Subcutaneous adipose tissue (tissue), 4 donors: ENCODE measurements around the gene ZBTB44. TPM values are rescaled to one million over a fixed set of nuclear protein-coding genes. Genes with fewer than 3 reads are reported as not detected.

Source experiments
- total RNA-seq, 4 donors: library from RNA; depleted of rRNA; stranded (reverse); fragments of >200 nt; gene quantifications; one replicate each; pipeline ENCODE4 v1.1.0, GENCODE V29; 2016
- TF ChIP-seq, protein P1 (sequence below): fragments of 450-650 bp; IDR thresholded peaks from one replicate; pipeline ENCODE4 v1.5.1; 2016; ENCODE audit warnings: low read depth, mild to moderate bottlenecking, control low read depth, antibody characterized with exemption, moderate library complexity

The ZBTB44 gene
- total RNA-seq, 4 donors from 2014 or later = 64.3 to 87.6 (median 71.6) TPM

DNA sequence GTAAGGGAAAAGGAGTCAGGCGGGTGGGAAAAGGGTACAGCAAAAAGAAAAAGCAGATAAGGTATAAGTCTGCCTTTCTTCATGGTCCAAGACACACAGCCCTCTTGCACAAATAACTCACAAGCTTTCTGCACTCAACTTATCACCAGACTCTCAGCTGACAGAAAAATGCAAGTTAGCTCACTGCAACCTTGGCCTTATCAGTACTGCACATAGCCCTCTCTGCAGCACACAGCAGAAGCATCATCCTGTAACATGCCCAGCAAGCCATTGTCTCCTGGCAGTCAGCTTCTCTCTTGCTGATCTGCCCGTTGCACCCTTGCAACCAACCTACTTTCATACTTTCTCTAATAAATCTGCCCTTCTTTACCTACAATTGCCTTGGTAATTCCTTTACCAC lies 5.8 kb downstream of the ZBTB44 start:
- TF ChIP-seq, protein P1, sequence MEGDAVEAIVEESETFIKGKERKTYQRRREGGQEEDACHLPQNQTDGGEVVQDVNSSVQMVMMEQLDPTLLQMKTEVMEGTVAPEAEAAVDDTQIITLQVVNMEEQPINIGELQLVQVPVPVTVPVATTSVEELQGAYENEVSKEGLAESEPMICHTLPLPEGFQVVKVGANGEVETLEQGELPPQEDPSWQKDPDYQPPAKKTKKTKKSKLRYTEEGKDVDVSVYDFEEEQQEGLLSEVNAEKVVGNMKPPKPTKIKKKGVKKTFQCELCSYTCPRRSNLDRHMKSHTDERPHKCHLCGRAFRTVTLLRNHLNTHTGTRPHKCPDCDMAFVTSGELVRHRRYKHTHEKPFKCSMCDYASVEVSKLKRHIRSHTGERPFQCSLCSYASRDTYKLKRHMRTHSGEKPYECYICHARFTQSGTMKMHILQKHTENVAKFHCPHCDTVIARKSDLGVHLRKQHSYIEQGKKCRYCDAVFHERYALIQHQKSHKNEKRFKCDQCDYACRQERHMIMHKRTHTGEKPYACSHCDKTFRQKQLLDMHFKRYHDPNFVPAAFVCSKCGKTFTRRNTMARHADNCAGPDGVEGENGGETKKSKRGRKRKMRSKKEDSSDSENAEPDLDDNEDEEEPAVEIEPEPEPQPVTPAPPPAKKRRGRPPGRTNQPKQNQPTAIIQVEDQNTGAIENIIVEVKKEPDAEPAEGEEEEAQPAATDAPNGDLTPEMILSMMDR = no peak

DNA sequence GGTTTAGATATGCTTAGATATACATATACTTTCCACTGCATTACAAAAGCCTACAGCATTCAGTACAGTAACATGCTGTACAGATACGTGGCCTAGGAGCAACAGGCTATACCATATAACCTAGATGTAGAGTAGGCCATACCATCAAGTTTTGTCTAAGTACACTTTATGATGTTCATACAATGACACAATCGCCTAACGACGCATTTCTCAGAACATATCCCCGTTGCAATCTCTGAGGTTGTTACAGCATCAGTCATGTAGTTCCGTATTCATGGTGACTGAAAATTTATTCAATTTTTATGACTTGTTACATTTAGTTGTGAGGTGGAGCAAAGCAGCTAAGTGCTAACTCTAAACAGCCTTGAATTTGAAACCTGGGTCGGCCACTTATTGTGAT lies 6.7 kb downstream of the ZBTB44 start:
- TF ChIP-seq, protein P1 = no peak

DNA sequence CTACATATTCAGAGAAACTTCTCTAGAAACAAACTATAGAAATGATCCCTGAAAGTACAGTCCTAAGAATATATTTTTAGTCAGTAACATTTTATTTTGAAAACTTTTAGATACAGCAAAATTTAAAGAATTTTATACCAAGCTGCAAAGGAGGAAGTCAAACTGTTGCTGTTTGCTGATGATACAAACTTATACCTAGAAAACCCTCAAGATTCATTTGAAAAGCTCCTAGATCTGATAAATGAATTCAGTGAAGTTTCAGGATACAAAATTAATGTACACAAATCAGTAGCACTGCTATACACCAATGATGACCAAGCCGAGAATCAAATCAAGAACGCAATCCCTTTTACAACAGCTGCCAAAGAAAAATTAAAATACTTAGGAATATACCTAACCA lies 10.1 kb downstream of the ZBTB44 start:
- TF ChIP-seq, protein P1 = no peak

DNA sequence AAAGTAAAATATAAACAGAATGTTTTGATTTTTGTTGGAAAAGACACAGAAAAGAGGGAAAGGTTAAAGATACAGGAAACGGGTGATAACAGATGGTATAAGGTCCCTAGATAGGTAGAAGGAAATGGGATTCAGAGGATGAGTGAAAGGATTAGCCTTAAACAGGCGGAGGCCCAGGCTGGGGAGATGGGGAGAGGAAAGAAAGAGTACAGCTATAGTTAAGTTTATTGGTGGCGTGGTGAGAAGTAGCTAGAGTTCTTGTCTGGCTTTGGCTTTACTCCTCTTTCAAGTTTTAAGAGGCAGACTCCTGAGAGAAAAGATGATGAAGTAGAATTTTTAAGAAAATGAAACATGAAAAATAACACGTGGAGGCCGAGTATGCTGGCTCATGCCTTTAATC lies 13.7 kb downstream of the ZBTB44 start:
- TF ChIP-seq, protein P1 = no peak

DNA sequence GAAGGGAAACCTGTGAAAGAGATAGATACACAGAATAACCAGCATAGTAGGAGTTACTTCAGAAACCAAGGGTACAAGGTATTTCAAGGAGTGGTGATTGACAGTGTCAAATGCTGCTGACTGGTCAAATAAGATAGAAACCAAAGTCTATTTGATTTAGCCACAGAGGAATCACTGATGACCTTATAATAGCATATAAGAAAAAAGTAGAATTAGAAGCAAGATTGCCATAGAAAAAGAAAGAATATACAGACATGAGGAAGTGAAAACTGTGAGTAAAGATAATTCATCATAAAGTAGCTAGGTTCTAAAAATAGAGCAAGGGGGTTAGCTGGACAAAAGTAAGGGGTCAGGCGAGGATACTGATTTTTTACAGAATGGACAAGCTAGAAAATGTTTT lies 14.2 kb downstream of the ZBTB44 start:
- TF ChIP-seq, protein P1 = no peak

DNA sequence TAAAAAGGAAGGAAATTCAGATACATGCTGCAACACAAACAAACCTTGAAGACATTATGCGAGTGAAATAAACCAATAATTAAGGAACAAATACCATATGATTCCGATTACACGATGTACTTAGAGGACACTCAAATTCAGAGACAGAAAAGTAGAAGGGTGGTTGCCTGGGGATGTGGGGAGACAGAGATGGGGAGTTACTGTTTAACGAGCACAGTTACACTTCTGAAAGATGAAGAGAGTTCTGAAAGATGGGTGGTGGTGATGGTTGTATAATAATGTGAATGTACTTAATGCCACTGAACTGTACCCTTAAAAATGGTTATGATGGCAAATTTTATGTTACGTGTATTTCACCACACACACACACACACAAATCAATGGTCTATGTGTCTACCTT lies 14.7 kb downstream of the ZBTB44 start:
- TF ChIP-seq, protein P1 = no peak

DNA sequence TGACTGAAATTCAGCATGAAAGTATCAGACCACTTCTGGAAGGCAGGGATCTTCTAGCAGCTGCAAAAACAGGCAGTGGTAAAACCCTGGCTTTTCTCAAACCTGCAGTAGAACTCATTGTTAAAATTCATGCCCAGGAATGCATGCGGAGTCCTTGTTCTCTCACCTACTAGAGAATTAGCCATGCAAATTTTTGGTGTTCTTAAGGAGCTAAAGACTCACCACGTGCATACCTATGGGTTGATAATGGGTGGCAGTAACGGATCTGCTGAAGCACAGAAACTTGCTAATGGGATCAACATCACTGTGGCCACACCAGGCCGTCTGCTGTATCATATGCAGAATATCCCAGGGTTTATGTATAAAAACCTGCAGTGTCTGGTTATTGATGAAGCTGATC lies 19.1 kb downstream of the ZBTB44 start:
- TF ChIP-seq, protein P1 = no peak
